Activated CD4-positive, alpha-beta T cell treated with anti-CD3 and anti-CD28 coated beads for 36 hours (primary cell): ENCODE data around the gene OVAAL. TPM values are rescaled to one million over a fixed set of nuclear protein-coding genes. Genes with fewer than 3 reads are reported as not detected.
A peak's percentile ranks its signal among the peaks of the same experiment; 100 is the strongest.

Experiments
- ATAC-seq: fragments of 200-7000 bp; cut with Tn5 transposase; one replicate; pipeline ENCODE4 v1.10.0; 2021; ENCODE audit warnings: mild to moderate bottlenecking, moderate library complexity
- CTCF ChIA-PET: fragments of 350-600 bp; sonication (Branson Sonifier 250); formaldehyde crosslinking; loops from one replicate; lab custom pipeline; 2021; ENCODE audit warnings: antibody characterized with exemption; lab: Charles Lee
- POLR2A ChIA-PET: fragments of 350-600 bp; sonication (Branson Sonifier 250); formaldehyde crosslinking; loops from one replicate; lab custom pipeline; 2021; ENCODE audit warnings: antibody characterized with exemption, inconsistent platforms; lab: Charles Lee
- DNase-seq: peaks from one replicate; pipeline ENCODE4 v3.0.0-alpha.2; 2020
- H3K27ac Mint-ChIP-seq: one replicate; pipeline ENCODE4 v1.8.0; 2021; ENCODE audit warnings: mixed read lengths
- H3K27me3 Mint-ChIP-seq: one replicate; pipeline ENCODE4 v1.8.0; 2021; ENCODE audit warnings: mixed read lengths
- H3K36me3 Mint-ChIP-seq: one replicate; pipeline ENCODE4 v1.8.0; 2021; ENCODE audit warnings: low read depth, mixed read lengths
- H3K4me1 Mint-ChIP-seq: one replicate; pipeline ENCODE4 v1.8.0; 2021; ENCODE audit warnings: mixed read lengths
- H3K4me3 Mint-ChIP-seq: one replicate; pipeline ENCODE4 v1.8.0; 2021; ENCODE audit warnings: mild to moderate bottlenecking, moderate library complexity, mixed read lengths
- H3K9me3 Mint-ChIP-seq: one replicate; pipeline ENCODE4 v1.8.0; 2021; ENCODE audit warnings: low read depth, mixed read lengths
- intact Hi-C, 2 experiments: fragments of 100-400 bp; cut with DNase I in 1 of 2; cut with micrococcal nuclease in 1 of 2; formaldehyde crosslinking; loops; one replicate each; pipeline versions ENCODE4 v1.14.2 to v1.15.1; 2022 to 2024; cut with DNase I, micrococcal nuclease
- total RNA-seq, 2 experiments: library from RNA; stranded (reverse); gene quantifications; one replicate each; pipeline ENCODE4 v1.2.3, GENCODE V29; 2021

Gene OVAAL
- total RNA-seq, result not detected

DNA sequence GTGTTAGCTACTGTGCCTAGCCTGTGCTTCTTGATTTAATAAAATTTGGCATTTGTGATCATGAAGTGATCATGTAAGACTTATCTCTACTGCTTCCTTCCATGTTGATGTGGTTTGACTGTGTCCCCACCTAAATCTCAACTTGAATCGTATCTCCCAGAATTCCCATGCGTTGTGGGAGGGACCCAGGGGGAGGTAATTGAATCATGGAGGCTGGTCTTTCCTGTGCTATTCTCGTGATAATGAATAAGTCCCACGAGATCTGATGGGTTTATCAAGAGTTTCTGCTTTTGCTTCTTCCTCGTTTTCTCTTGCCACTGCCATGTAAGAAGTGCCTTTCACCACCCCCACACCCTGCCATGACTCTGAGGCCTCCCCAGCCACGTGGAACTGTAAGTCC is at the start of gene OVAAL:
Gene OVAAL, plus strand, starts transcription at position 301 of the 400 bp plus-strand sequence.
- Mint-ChIP-seq H3K4me3 (no peak within 1 kb of the TSS), H3K36me3 (no peaks in the 10 kb centered on the region), H3K4me1 (no peaks in the 10 kb centered on the region), H3K27ac (no peak within 1 kb of the TSS), H3K27me3 (peaks cover 2% of the 10 kb centered on the region), H3K9me3 (no peaks in the 10 kb centered on the region)
- ATAC-seq (no peak), DNase-seq (no peak)
- POLR2A ChIA-PET, result no interaction called here
- CTCF ChIA-PET, result no interaction called here
- intact Hi-C loops, result no loop called here

DNA sequence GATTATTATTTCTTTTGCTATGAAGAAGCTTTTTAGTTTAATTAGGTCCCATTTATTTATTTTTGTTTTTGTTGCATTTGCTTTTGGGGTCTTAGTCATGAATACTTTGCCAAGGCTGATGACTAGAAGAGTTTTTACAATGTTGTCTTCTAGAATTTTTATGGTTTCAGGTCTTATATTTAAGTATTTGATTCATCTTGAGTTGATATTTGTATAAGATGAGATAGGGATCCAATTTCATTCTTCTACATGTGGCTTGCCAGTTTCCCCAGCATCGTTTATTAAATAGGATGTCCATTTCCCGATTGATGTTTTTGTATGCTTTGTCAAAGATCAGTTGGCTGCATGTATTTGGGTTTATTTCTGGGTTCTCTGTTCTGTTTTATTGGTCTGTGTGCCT is 47.9 kb upstream of the OVAAL start:
- peaks cover 5% of the 10 kb centered on the region for H3K4me1 Mint-ChIP-seq
- POLR2A ChIA-PET, result no interaction called here

DNA sequence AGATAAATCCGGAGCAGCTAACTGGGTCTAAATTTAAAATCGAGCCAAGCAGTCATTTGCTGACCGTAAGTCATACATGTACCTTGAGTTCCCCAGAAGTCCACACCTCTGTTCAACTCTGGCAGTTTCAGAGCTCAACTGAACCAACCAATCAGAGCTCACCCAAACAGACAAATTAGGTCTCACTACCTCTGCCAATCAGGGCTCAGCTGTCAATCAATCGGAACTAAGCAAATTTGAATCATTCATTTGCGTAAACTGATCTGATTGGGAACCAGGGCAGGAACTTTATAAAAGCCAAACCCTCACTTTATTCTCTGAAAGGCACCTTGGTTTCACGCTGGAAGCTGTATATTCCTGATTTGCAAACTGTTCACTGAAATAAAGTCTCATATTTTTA is 45.2 kb upstream of the OVAAL start:
- no peak for ATAC-seq
- CTCF ChIA-PET, result interaction anchor here (0.5 to 10.4 kb wide), 6 partner anchors 12 to 916 kb away, joined by 3 to 142 read pairs (median 3); no protein-coding TSS in a partner anchor
- no peaks in the 10 kb centered on the region for H3K9me3 Mint-ChIP-seq

More for the DNA sequence above, 47.9 kb upstream of the OVAAL start:
- intact Hi-C loops, result loop anchor here in 1 of 2 experiments (10.0 kb wide), 1 partner anchor 914 kb away; no protein-coding TSS in a partner anchor
- no peak for ATAC-seq
- Mint-ChIP-seq H3K4me3 (no peak overlapping the region), H3K9me3 (no peaks in the 10 kb centered on the region), H3K36me3 (no peaks in the 10 kb centered on the region), H3K27ac (no peak overlapping the region), H3K27me3 (peaks cover 9% of the 10 kb centered on the region)
- CTCF ChIA-PET, result interaction anchor here (10.4 kb wide), 1 partner anchor 352 kb away, joined by 142 read pairs; no protein-coding TSS in a partner anchor
- DNase-seq, result no peak

DNA sequence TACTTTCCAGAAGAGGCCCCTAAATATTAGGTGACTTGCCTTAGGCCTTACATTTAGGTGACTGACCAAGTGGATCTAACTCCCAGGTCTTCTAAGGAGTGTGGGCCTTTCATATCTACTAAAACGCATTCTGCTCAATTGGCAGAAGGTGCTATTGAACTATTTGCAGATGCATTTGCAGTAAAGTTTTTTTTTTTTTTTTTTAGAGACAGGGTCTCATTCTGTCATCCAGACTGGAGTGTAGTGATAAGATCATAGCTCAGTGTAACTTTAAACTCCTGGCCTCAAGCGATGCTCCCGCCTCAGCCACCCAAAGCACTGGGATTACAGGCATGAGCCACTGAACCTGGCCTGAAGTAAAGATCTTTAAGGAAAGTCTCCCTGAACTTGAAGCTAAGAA is 43.4 kb upstream of the OVAAL start:
- POLR2A ChIA-PET, result no interaction called here
- Mint-ChIP-seq H3K27me3 (peaks cover 7% of the 10 kb centered on the region), H3K27ac (no peak overlapping the region)

More for the DNA sequence above, 45.2 kb upstream of the OVAAL start:
- no peak for DNase-seq
- no peak overlapping the region for H3K27ac Mint-ChIP-seq
- intact Hi-C loops, result loop anchor here in 1 of 2 experiments (10.0 kb wide), 1 partner anchor 911 kb away; no protein-coding TSS in a partner anchor
- H3K36me3 Mint-ChIP-seq, result no peaks in the 10 kb centered on the region
- peaks cover 9% of the 10 kb centered on the region for H3K27me3 Mint-ChIP-seq
- no peaks in the 10 kb centered on the region for H3K4me1 Mint-ChIP-seq
- POLR2A ChIA-PET, result interaction anchor here (0.6 kb wide), 1 partner anchor 330 kb away, joined by 7 read pairs; no protein-coding TSS in a partner anchor
- no peak overlapping the region for H3K4me3 Mint-ChIP-seq

DNA sequence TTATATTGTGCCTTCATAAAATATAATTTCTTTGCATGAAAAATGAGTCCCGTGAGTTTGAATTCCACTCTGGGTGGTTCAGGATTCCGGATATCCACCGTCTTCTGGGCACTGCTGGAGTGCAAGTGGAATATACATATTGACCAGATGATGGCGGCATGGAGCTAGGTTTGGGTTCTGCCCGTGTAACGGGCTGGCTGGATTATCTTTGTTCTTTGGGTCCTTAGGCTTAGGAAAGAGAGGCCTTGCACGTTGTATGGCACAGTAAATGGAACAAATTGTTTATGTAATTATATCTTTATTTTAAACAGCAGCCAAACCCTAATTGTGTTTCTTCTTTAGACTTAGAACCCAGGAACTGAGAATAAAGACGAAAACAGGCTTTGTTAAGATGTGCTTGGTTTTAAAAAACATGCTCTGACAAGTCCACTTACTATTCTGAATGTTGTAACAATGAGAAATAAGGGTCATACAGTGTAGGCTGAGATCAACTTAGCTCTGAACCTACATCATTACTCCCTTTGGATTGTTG is 42.8 kb upstream of the OVAAL start:
- H3K27me3 Mint-ChIP-seq, result peaks cover 4% of the 10 kb centered on the region
- no peaks in the 10 kb centered on the region for H3K36me3 Mint-ChIP-seq
- CTCF ChIA-PET, result interaction anchor here (0.6 to 10.4 kb wide), 35 partner anchors 11 to 652 kb away, joined by 3 to 142 read pairs (median 4); partner anchors contain the start of gene ACBD6
- no peak overlapping the region for H3K4me3 Mint-ChIP-seq
- no peaks in the 10 kb centered on the region for H3K9me3 Mint-ChIP-seq
- POLR2A ChIA-PET, result interaction anchor here (0.6 kb wide), 1 partner anchor 272 kb away, joined by 6 read pairs; no protein-coding TSS in a partner anchor
- H3K4me1 Mint-ChIP-seq, result no peaks in the 10 kb centered on the region
- no peak overlapping the region for H3K27ac Mint-ChIP-seq
- intact Hi-C loops, result loop anchor here (1.0 to 10.0 kb wide), 5 partner anchors 344 to 909 kb away; no protein-coding TSS in a partner anchor
- DNase-seq (peak; percentile 76), ATAC-seq (peak; percentile 100)

More for the DNA sequence above, 43.4 kb upstream of the OVAAL start:
- CTCF ChIA-PET, result interaction anchor here (0.5 to 10.4 kb wide), 33 partner anchors 11 to 652 kb away, joined by 3 to 142 read pairs (median 4); partner anchors contain the start of gene ACBD6
- intact Hi-C loops, result loop anchor here (5.0 to 10.0 kb wide), 3 partner anchors 347 to 909 kb away; no protein-coding TSS in a partner anchor
- Mint-ChIP-seq H3K9me3 (no peaks in the 10 kb centered on the region), H3K4me3 (no peak overlapping the region), H3K36me3 (no peaks in the 10 kb centered on the region), H3K4me1 (no peaks in the 10 kb centered on the region)
- ATAC-seq (no peak), DNase-seq (no peak)

DNA sequence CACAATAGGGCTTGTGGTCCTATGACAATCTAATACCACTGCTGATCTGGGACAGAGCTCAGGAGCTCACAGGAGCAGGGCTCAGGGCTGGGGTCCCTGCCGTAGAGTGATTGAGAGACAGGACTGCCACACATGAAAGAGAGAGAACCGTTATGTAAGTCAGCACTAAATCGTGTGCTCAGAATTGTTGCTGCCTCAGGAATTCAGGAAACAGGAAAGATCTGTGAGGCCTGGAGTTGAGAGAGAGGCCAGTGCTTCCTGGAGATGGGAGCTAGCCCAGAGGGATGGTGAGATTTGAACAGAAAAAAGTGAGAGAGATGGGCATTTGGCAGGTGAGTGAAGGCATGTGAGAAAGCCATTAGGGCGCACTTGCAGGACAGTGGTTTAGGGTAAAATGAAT is 38.9 kb upstream of the OVAAL start:
- H3K4me3 Mint-ChIP-seq, result no peak overlapping the region
- peaks cover 4% of the 10 kb centered on the region for H3K27me3 Mint-ChIP-seq
- ChIA-PET POLR2A (no interaction called here), CTCF (interaction anchor here (1.3 to 10.4 kb wide), 2 partner anchors 52 to 343 kb away, joined by 3 to 142 read pairs; no protein-coding TSS in a partner anchor)
- DNase-seq (no peak), ATAC-seq (no peak)
- no peak overlapping the region for H3K27ac Mint-ChIP-seq
- no peaks in the 10 kb centered on the region for H3K4me1 Mint-ChIP-seq
- intact Hi-C loops, result loop anchor here (5.0 to 10.0 kb wide), 3 partner anchors 342 to 905 kb away; no protein-coding TSS in a partner anchor
- H3K9me3 Mint-ChIP-seq, result no peaks in the 10 kb centered on the region
- no peaks in the 10 kb centered on the region for H3K36me3 Mint-ChIP-seq

DNA sequence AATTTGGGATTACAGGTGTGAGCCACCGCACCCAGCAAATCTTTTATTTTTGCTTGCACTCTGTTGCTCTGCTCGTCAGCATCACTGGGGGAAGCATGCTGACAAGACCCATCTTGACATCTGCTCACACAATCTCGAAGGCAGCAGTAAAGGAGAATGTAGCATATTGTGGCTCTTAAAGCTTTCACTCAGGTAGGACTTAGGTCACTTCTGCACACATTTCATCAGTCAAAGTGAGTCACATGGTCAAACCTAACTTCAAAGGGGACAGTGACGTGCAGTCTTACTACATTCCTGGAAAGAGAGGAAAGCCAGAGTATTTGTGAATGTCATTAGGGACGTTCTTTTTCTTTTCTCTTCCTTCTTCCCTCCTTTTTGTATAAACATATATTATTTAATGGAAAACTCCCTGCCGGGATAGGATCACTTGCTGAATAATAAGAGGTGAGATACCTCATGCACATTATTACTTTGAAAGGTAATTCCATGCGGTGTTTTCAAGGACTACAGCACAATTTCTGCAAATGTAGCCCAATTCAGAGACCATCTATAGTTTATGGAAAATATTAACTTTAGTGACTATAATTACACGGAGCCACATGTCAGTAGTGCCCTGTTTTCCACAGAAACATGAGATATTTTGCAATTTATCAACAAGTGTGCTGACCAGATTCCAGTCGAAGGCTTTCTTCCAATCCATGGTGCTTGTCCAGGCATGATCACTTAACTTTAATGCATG is 37.1 kb upstream of the OVAAL start:
- DNase-seq, result no peak
- no peak overlapping the region for H3K27ac Mint-ChIP-seq
- peaks cover 2% of the 10 kb centered on the region for H3K4me1 Mint-ChIP-seq
- ChIA-PET CTCF (no interaction called here), POLR2A (no interaction called here)
- no peaks in the 10 kb centered on the region for H3K9me3 Mint-ChIP-seq
- no peaks in the 10 kb centered on the region for H3K36me3 Mint-ChIP-seq
- intact Hi-C loops, result no loop called here
- H3K4me3 Mint-ChIP-seq, result no peak overlapping the region
- peak; percentile 30 for ATAC-seq
- peaks cover 4% of the 10 kb centered on the region for H3K27me3 Mint-ChIP-seq

DNA sequence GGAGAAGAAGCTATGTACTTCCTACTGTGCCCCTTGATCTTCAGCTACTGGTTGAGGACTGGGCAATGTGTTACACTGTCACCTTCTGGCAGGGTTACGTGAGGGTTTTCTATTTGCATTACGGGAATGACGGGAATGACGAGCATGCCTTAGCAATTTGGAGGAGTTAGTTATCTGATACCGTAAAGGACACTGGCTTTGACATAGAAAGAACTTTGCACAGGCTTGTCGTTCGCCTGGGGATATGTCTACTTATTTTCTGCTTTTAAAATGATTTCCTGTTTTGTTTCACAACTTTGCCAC is 36.6 kb upstream of the OVAAL start:
- Mint-ChIP-seq H3K27ac (no peak overlapping the region), H3K4me3 (no peak overlapping the region), H3K9me3 (no peaks in the 10 kb centered on the region), H3K27me3 (peaks cover 4% of the 10 kb centered on the region), H3K4me1 (peaks cover 2% of the 10 kb centered on the region), H3K36me3 (no peaks in the 10 kb centered on the region)
- ChIA-PET POLR2A (no interaction called here), CTCF (interaction anchor here (0.6 kb wide), 1 partner anchor 14 kb away, joined by 3 read pairs; no protein-coding TSS in a partner anchor)
- no peak for ATAC-seq
- intact Hi-C loops, result no loop called here
- DNase-seq, result no peak

DNA sequence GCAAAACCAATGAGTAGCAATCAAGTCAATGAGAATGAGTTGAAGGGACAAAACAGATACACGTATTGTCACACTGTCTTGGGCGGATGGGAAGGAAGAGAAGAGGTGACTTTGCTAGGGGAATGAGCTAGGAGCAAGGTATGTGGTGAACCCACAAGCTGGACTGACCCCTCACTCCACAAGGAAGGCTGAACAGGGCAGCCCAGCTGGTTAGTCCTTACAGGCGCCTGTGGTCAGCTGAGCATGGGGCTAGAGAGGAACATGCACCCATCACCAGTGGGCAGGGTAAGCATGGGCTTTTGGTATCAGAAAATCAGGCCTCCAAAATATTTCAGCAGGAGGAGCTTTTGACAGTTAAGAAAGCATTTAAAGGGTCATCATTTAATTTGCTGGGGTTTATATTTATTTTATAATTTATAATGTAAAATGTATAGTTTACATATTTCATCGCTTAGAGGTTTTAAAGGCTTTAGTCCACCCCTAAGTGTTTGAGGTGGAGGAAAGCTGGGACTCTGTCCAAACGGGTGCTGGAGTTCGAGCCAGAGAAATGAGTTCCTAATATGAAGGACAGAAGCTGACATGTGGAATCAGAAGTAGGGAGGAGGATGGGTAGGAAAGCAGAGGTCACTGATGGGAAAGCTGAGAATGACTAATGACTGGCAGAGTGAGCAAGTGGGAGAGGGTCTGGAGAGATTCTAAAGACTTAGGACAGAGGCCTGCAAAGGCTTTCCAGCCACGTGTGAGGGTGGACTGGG is 34.4 kb upstream of the OVAAL start:
- intact Hi-C loops, result no loop called here
- Mint-ChIP-seq H3K27me3 (peaks cover 4% of the 10 kb centered on the region), H3K27ac (no peak overlapping the region), H3K4me1 (peaks cover 2% of the 10 kb centered on the region), H3K4me3 (no peak overlapping the region), H3K9me3 (no peaks in the 10 kb centered on the region), H3K36me3 (no peaks in the 10 kb centered on the region)
- ChIA-PET POLR2A (no interaction called here), CTCF (interaction anchor here (0.6 to 6.9 kb wide), 4 partner anchors 8 to 339 kb away, joined by 3 to 37 read pairs (median 6); no protein-coding TSS in a partner anchor)
- ATAC-seq, result no peak
- DNase-seq, result no peak

DNA sequence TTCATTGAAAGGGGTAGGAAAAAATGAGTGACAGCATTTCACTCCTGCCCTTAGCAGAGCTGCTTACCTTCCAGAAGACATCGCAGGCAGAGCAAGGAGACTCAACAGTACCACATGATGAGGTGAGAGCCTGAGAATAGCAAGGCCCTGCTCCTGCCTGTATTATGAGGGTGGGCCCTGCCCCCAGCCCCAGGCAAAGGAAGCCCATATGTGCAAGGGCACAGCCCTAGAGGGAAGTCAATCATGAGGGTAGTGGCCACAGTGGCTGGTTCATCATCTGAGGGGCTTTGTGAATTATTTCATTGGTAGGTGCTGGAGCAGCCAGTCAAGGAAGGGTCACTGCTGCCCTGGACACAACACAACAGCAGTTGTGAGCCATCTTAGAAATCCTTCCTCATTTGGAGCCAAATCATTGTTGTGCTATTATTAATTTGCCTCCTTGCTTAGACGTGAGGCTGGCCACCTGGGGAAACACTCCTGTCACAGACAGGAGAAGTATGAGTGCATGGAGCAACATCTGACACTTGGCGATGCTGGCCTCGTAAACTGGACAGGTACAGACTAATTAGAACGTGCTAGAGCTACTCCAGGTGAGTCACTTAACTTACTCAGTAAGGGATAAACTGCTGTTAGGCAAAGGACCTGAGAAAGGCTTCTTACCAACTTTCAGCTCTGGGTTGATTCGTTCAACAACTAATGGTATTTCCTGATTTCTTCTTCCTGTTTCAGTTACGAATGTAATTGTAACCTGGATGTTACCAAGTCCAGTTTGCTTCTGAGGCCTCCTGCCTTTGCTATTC is 33.6 kb upstream of the OVAAL start:
- peaks cover 2% of the 10 kb centered on the region for H3K4me1 Mint-ChIP-seq
- ChIA-PET POLR2A (no interaction called here), CTCF (interaction anchor here (0.7 to 6.9 kb wide), 4 partner anchors 8 to 338 kb away, joined by 3 to 37 read pairs (median 6); no protein-coding TSS in a partner anchor)
- H3K36me3 Mint-ChIP-seq, result no peaks in the 10 kb centered on the region
- ATAC-seq (no peak), DNase-seq (no peak)
- H3K4me3 Mint-ChIP-seq, result no peak overlapping the region
- intact Hi-C loops, result no loop called here
- no peak overlapping the region for H3K27ac Mint-ChIP-seq
- peaks cover 4% of the 10 kb centered on the region for H3K27me3 Mint-ChIP-seq
- no peaks in the 10 kb centered on the region for H3K9me3 Mint-ChIP-seq
